Measurements from ENCODE around the gene HAUS5.
"Not testable (repeated sequence)": the region's sequence is repeated elsewhere in the genome, so short reads cannot be mapped to it uniquely, and the experiment has no call there.

DNA sequence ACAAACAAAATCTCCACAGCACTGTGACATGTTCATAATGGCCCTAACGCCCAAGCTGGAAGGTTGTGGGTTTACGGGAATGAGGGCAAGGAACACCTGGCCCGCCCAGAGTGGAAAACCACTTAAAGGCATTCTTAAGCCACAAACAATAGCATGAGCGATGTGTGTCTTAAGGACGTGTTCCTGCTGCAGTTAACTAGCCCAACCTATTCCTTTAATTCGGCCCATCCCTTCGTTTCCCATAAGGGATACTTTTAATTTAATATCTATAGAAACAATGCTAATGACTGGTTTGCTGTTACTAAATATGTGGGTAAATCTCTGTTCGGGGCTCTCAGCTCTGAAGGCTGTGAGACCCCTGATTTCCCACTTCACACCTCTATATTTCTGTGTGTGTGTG, 5.4 kb upstream of the HAUS5 start:
- TF ChIP-seq, protein P1, sequence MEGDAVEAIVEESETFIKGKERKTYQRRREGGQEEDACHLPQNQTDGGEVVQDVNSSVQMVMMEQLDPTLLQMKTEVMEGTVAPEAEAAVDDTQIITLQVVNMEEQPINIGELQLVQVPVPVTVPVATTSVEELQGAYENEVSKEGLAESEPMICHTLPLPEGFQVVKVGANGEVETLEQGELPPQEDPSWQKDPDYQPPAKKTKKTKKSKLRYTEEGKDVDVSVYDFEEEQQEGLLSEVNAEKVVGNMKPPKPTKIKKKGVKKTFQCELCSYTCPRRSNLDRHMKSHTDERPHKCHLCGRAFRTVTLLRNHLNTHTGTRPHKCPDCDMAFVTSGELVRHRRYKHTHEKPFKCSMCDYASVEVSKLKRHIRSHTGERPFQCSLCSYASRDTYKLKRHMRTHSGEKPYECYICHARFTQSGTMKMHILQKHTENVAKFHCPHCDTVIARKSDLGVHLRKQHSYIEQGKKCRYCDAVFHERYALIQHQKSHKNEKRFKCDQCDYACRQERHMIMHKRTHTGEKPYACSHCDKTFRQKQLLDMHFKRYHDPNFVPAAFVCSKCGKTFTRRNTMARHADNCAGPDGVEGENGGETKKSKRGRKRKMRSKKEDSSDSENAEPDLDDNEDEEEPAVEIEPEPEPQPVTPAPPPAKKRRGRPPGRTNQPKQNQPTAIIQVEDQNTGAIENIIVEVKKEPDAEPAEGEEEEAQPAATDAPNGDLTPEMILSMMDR (IDR thresholded peaks at IDR 0.05), result not testable (repeated sequence)
- TF ChIP-seq POLR2A (IDR thresholded peaks at IDR 0.05), result not testable (repeated sequence)
